Naive thymus-derived CD4-positive, alpha-beta T cell (primary cell): ENCODE results near the gene KIF1B. TPM values are rescaled to one million over a fixed set of nuclear protein-coding genes. Genes with fewer than 3 reads are reported as not detected.

ENCODE experiments used
- ATAC-seq: fragments of 150-1000 bp; cut with Tn5 transposase; 2 replicates; pipeline ENCODE4 v1.10.0; 2021; ENCODE audit warnings: mild to moderate bottlenecking, moderate library complexity
- CTCF ChIA-PET: fragments of 350-600 bp; sonication (Branson Sonifier 250); formaldehyde crosslinking; loops from one replicate; lab custom pipeline; 2021; ENCODE audit warnings: antibody characterized with exemption; lab: Charles Lee
- POLR2A ChIA-PET: fragments of 350-600 bp; sonication (Branson Sonifier 250); formaldehyde crosslinking; loops from one replicate; lab custom pipeline; 2021; ENCODE audit warnings: antibody characterized with exemption, inconsistent platforms; lab: Charles Lee
- DNase-seq, 9 donors: peaks; one replicate each; pipeline versions ENCODE4 v3.0.0 to v3.0.0-alpha.2; 2020 to 2022; ENCODE audit warnings: mixed read lengths in 1 of 9
- H3K27ac ChIP-seq: one replicate; pipeline ENCODE4 v1.7.0; 2013; ENCODE audit warnings: mild to moderate bottlenecking, low read depth, low read length, moderate library complexity
- H3K27me3 ChIP-seq, 2 donors: one replicate each; pipeline ENCODE4 v1.7.0; 2013; ENCODE audit warnings: low read length in 2 of 2, mild to moderate bottlenecking in 2 of 2, moderate library complexity in 2 of 2; ENCODE audit not compliant: control insufficient read depth in 2 of 2, insufficient read depth in 2 of 2
- H3K36me3 ChIP-seq, 3 experiments: 1 replicate in 2 of 3; 2 replicates in 1 of 3; pipeline ENCODE4 v1.7.0; 2013; ENCODE audit warnings: low read length in 3 of 3, mild to moderate bottlenecking in 3 of 3, moderate library complexity in 1 of 3; ENCODE audit not compliant: insufficient read depth in 3 of 3, control insufficient read depth in 2 of 3
- H3K4me1 ChIP-seq, 2 donors: one replicate each; pipeline ENCODE4 v1.7.0; 2013; ENCODE audit warnings: low read length in 2 of 2, mild to moderate bottlenecking in 2 of 2, moderate library complexity in 1 of 2; ENCODE audit not compliant: control insufficient read depth in 2 of 2, insufficient read depth in 2 of 2
- H3K4me3 ChIP-seq: 2 replicates; pipeline ENCODE4 v1.7.0; 2013; ENCODE audit warnings: mild to moderate bottlenecking, low read length
- H3K9me3 ChIP-seq, 3 experiments: 1 replicate in 2 of 3; 2 replicates in 1 of 3; pipeline ENCODE4 v1.7.0; 2013; ENCODE audit warnings: low read length in 3 of 3; ENCODE audit not compliant: control insufficient read depth in 2 of 3
- H3K27ac Mint-ChIP-seq, 9 donors: one replicate each; pipeline ENCODE4 v1.8.0; 2020 to 2022; ENCODE audit warnings: mixed read lengths in 9 of 9, mild to moderate bottlenecking in 8 of 9, moderate library complexity in 5 of 9, inconsistent platforms in 2 of 9
- H3K27me3 Mint-ChIP-seq, 5 donors: one replicate each; pipeline ENCODE4 v1.8.0; 2021 to 2022; ENCODE audit warnings: mixed read lengths in 5 of 5, mild to moderate bottlenecking in 1 of 5
- H3K36me3 Mint-ChIP-seq, 5 donors: one replicate each; pipeline ENCODE4 v1.8.0; 2020 to 2022; ENCODE audit warnings: mixed read lengths in 5 of 5, mild to moderate bottlenecking in 3 of 5, inconsistent platforms in 1 of 5
- H3K4me1 Mint-ChIP-seq, 7 donors: one replicate each; pipeline ENCODE4 v1.8.0; 2020 to 2022; ENCODE audit warnings: mixed read lengths in 7 of 7, mild to moderate bottlenecking in 3 of 7, inconsistent platforms in 1 of 7
- H3K4me3 Mint-ChIP-seq, 10 donors: one replicate each; pipeline ENCODE4 v1.8.0; 2020 to 2022; ENCODE audit warnings: mild to moderate bottlenecking in 10 of 10, mixed read lengths in 10 of 10, moderate library complexity in 6 of 10, inconsistent platforms in 2 of 10
- H3K9me3 Mint-ChIP-seq, 11 donors: one replicate each; pipeline ENCODE4 v1.8.0; 2020 to 2022; ENCODE audit warnings: mixed read lengths in 11 of 11, mild to moderate bottlenecking in 4 of 11, inconsistent platforms in 1 of 11, moderate library complexity in 1 of 11
- intact Hi-C, 2 donors: fragments of 100-400 bp; cut with micrococcal nuclease; formaldehyde crosslinking; loops; one replicate each; pipeline ENCODE4 v1.15.1; 2023
- polyA plus RNA-seq, 2 donors: library from polyadenylated mRNA; unstranded; fragments of 300-500 nt; fragmentation: Illumina TruSeq; gene quantifications; one replicate each; pipeline ENCODE4 v1.2.3, GENCODE V29; 2021
- total RNA-seq, 6 experiments: library from RNA in 5 of 6; stranded (reverse) in 5 of 6; gene quantifications; 1 replicate in 5 of 6; 2 replicates in 1 of 6; pipeline ENCODE4 v1.2.3 and lab custom pipeline; 2021 to 2026

KIF1B gene
- total and polyA plus RNA-seq, 7 experiments from 2014 or later, result 1.8 to 21.6 (median 11.5) TPM

DNA sequence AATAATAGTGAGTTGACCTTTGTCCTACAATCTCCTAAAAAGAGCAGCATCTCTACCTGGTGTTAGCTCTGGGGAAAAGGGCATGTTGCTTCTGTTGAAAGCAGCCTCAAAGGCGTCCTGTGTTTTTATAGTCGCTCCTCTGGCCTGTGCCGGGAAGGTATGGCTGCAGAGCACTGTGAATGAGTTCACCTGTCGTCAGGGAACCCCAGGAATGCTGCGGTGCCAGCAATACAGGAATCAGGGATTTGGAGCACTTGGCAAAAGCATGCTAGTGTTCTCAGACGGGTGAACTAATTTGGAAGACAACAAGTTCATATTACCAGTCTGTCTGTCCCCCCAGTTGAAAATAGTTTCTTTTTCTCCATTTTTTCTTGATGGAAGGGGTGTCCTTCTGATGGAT is 128.2 kb downstream of the KIF1B start:
- peaks cover 7 to 64% (median 19%) of the 10 kb centered on the region in 5 donors for H3K36me3 Mint-ChIP-seq
- Histone ChIP-seq H3K9me3 (no peaks in the 10 kb centered on the region), H3K4me1 (no peaks in the 10 kb centered on the region), H3K27me3 (no peaks in the 10 kb centered on the region), H3K4me3 (no peak overlapping the region), H3K27ac (no peak overlapping the region), H3K36me3 (peaks cover 0 to 22% (median 5%) of the 10 kb centered on the region in 3 experiments)
- no peaks in the 10 kb centered on the region for H3K27me3 Mint-ChIP-seq
- no peak for ATAC-seq
- intact Hi-C loops, result loop anchor here (1.0 to 5.0 kb wide), 3 partner anchors 128 to 461 kb away; partner anchors contain the start of gene KIF1B (in 1 of the 2)
- ChIA-PET POLR2A (no interaction called here), CTCF (interaction anchor here (1.6 kb wide), 1 partner anchor 129 kb away, joined by 5 read pairs; no protein-coding TSS in a partner anchor)
- no peak overlapping the region for H3K4me3 Mint-ChIP-seq
- DNase-seq, result no peak
- H3K27ac Mint-ChIP-seq, result no peak overlapping the region
- no peaks in the 10 kb centered on the region for H3K4me1 Mint-ChIP-seq
- no peaks in the 10 kb centered on the region for H3K9me3 Mint-ChIP-seq

DNA sequence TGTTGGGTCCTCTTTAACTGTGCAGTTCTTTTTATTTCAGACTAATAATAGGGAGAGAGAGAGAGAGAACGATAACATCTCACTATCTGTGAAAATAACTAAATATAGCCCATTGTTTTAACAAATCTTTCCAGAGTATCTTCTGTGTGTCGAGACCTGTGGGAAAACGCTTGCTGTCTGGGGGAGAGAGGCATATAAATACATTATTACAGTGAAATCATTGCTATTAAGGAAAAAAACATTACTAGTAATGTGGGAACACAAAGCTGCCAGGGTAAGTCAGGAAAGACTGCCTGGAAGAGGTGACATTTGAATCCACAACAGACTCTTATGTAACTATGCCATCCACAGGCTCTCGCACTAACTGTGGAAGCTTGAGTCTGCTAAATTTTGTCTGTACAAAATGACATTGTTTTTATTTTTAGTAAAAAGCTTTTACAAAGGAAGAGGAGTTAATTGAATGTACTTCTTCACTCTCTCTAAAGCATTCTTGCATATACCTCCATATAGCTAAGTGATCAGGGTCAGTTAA is 128.7 kb downstream of the KIF1B start:
- no peaks in the 10 kb centered on the region for H3K4me1 Mint-ChIP-seq
- no peak overlapping the region for H3K4me3 Mint-ChIP-seq
- H3K9me3 ChIP-seq, result no peaks in the 10 kb centered on the region
- no peaks in the 10 kb centered on the region for H3K27me3 ChIP-seq
- ATAC-seq (no peak), DNase-seq (no peak)
- no peaks in the 10 kb centered on the region for H3K9me3 Mint-ChIP-seq
- no peak overlapping the region for H3K4me3 ChIP-seq
- intact Hi-C loops, result loop anchor here (5.0 kb wide), 2 partner anchors 387 to 462 kb away; no protein-coding TSS in a partner anchor
- H3K27ac ChIP-seq, result no peak overlapping the region
- peaks cover 0 to 24% (median 5%) of the 10 kb centered on the region in 3 experiments for H3K36me3 ChIP-seq
- no peaks in the 10 kb centered on the region for H3K27me3 Mint-ChIP-seq
- H3K4me1 ChIP-seq, result no peaks in the 10 kb centered on the region
- no peak overlapping the region for H3K27ac Mint-ChIP-seq
- CTCF ChIA-PET, result interaction anchor here (1.6 kb wide), 1 partner anchor 130 kb away, joined by 5 read pairs; no protein-coding TSS in a partner anchor
- peaks cover 10 to 66% (median 19%) of the 10 kb centered on the region in 5 donors for H3K36me3 Mint-ChIP-seq
- POLR2A ChIA-PET, result no interaction called here

DNA sequence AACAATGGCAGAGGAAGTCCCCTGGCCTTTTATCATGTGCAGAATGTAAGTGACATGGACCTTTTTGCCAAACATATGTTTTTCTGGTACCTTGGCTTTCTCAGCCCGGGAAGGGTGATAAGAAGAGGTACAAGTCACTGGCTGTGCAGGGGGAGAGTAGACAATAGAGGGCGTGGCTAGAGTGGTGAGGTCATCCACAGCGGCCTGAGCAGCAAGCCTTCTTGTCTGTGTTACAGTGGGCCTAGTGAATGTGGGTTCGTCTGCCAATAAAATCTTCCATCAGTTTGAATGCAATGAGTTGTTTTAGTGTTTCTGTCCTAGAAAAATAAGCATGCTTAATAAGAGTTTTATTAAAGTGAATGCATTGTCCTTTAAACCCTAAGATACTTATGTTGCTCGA is 129.4 kb downstream of the KIF1B start:
- Mint-ChIP-seq H3K27ac (no peak overlapping the region), H3K9me3 (no peaks in the 10 kb centered on the region), H3K4me3 (no peak overlapping the region), H3K4me1 (no peaks in the 10 kb centered on the region), H3K36me3 (peaks cover 10 to 64% (median 19%) of the 10 kb centered on the region in 5 donors), H3K27me3 (no peaks in the 10 kb centered on the region)
- Histone ChIP-seq H3K4me1 (no peaks in the 10 kb centered on the region), H3K4me3 (no peak overlapping the region), H3K36me3 (peaks cover 0 to 18% (median 5%) of the 10 kb centered on the region in 3 experiments), H3K27ac (no peak overlapping the region), H3K9me3 (no peaks in the 10 kb centered on the region), H3K27me3 (no peaks in the 10 kb centered on the region)
- DNase-seq (no peak), ATAC-seq (no peak)
- POLR2A ChIA-PET, result interaction anchor here (0.7 kb wide), 1 partner anchor 49 kb away, joined by 3 read pairs; no protein-coding TSS in a partner anchor
- CTCF ChIA-PET, result no interaction called here
- intact Hi-C loops, result loop anchor here (5.0 kb wide), 2 partner anchors 388 to 463 kb away; no protein-coding TSS in a partner anchor

DNA sequence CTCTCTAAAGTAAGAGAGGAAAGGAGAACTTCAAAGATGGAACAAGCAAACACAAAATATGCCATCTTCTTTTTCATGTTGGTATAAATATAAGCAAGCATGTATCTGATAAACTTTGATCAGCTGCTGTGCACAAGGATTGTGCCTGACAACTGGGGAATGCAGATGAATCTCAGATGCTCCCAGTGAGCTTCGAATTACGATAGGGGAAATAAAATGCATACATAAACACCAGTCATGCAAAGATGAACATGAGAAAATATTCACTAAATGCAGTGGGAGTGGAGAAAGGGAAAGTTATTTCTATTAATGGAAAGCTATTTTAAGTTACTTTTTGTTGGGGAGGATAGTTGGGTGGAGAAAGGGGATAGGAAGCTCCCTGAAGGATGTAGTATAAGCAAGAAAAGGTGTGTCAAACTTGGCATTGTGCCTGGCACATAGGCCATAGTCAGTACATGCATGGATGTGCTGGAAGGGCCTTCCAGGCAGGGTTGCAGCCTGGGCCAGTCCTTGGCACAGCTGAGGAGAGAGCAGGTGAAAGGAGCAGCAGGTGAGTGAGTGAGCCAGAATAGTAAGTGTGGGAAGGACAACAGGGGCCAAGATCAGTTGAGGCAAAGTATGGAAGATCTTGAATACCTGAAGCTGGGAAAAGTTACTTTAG is 130.7 kb downstream of the KIF1B start:
- Histone ChIP-seq H3K27me3 (no peaks in the 10 kb centered on the region), H3K27ac (no peak overlapping the region), H3K4me3 (no peak overlapping the region), H3K9me3 (no peaks in the 10 kb centered on the region), H3K4me1 (no peaks in the 10 kb centered on the region), H3K36me3 (peaks cover 0 to 18% (median 5%) of the 10 kb centered on the region in 3 experiments)
- ATAC-seq (no peak), DNase-seq (no peak)
- peaks cover 10 to 54% (median 18%) of the 10 kb centered on the region in 5 donors for H3K36me3 Mint-ChIP-seq
- no peaks in the 10 kb centered on the region for H3K4me1 Mint-ChIP-seq
- H3K27me3 Mint-ChIP-seq, result no peaks in the 10 kb centered on the region
- no peaks in the 10 kb centered on the region for H3K9me3 Mint-ChIP-seq
- H3K4me3 Mint-ChIP-seq, result no peak overlapping the region
- intact Hi-C loops, result no loop called here
- POLR2A ChIA-PET, result no interaction called here
- CTCF ChIA-PET, result interaction anchor here (0.6 kb wide), 1 partner anchor 84 kb away, joined by 3 read pairs; no protein-coding TSS in a partner anchor
- H3K27ac Mint-ChIP-seq, result no peak overlapping the region

DNA sequence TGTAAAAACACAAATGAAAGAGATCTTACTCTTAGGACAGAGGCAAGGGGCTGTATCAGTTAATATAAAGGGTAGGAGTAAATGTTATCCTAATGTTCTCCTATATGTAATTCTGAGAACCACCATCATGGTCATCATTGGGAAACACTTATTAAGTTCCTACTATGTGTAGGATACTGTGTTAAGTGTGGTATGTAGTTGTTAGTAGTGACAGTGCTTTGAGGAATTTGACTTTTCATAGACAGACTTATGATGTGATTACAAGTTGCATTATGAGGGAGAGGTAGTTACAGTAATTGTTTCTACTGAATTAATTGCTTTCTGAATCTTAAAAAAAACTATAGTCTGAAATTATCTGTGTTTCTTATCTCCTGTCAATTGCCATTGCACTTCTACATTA is 136.7 kb downstream of the KIF1B start:
- peaks cover 0 to 38% (median 15%) of the 10 kb centered on the region in 5 donors for H3K36me3 Mint-ChIP-seq
- no peak for ATAC-seq
- POLR2A ChIA-PET, result no interaction called here
- intact Hi-C loops, result no loop called here
- CTCF ChIA-PET, result no interaction called here
- H3K27ac Mint-ChIP-seq, result no peak overlapping the region
- no peak overlapping the region for H3K4me3 Mint-ChIP-seq
- H3K27me3 ChIP-seq, result no peaks in the 10 kb centered on the region
- no peaks in the 10 kb centered on the region for H3K27me3 Mint-ChIP-seq
- H3K4me3 ChIP-seq, result no peak overlapping the region
- no peak overlapping the region for H3K27ac ChIP-seq
- no peak for DNase-seq
- H3K36me3 ChIP-seq, result peaks cover 0 to 3% (median 0%) of the 10 kb centered on the region in 3 experiments
- H3K9me3 Mint-ChIP-seq, result no peaks in the 10 kb centered on the region
- no peaks in the 10 kb centered on the region for H3K9me3 ChIP-seq
- no peaks in the 10 kb centered on the region for H3K4me1 Mint-ChIP-seq
- no peaks in the 10 kb centered on the region for H3K4me1 ChIP-seq

DNA sequence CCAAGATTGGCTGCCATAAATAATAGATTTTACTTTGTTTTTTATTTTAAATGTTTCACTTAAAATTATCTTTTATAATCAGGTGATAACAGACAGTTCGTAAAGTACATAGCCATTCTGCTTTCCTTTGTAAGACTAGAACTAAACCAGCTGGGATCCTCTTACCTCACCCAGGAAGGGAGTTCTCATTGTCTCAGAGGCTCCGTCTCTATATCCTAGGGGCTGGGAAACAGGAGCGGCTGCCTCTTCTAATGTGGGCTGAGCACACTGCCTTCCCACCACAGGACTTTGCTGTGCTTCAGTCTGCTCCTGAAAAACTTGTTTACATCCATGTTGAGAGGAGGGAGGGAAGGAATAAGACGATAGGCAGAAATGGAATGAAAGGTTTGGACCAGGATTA is 142.9 kb downstream of the KIF1B start:
- H3K4me1 ChIP-seq, result no peaks in the 10 kb centered on the region
- CTCF ChIA-PET, result no interaction called here
- H3K27ac ChIP-seq, result no peak overlapping the region
- DNase-seq (no peak), ATAC-seq (no peak)
- no peaks in the 10 kb centered on the region for H3K27me3 ChIP-seq
- no peaks in the 10 kb centered on the region for H3K9me3 ChIP-seq
- POLR2A ChIA-PET, result no interaction called here
- no peaks in the 10 kb centered on the region for H3K4me1 Mint-ChIP-seq
- no peaks in the 10 kb centered on the region for H3K9me3 Mint-ChIP-seq
- peak overlapping the region in 1 of 9 donors; percentile 63 for H3K27ac Mint-ChIP-seq
- no peaks in the 10 kb centered on the region for H3K27me3 Mint-ChIP-seq
- H3K4me3 Mint-ChIP-seq, result no peak overlapping the region
- no peaks in the 10 kb centered on the region for H3K36me3 ChIP-seq
- no peak overlapping the region for H3K4me3 ChIP-seq
- peaks cover 0 to 24% (median 0%) of the 10 kb centered on the region in 5 donors for H3K36me3 Mint-ChIP-seq
- intact Hi-C loops, result no loop called here
